ENCODE results near the gene AARS1.
"Not testable (repeated sequence)": the region's sequence is repeated elsewhere in the genome, so short reads cannot be mapped to it uniquely, and the experiment has no call there.

Gene AARS1

DNA sequence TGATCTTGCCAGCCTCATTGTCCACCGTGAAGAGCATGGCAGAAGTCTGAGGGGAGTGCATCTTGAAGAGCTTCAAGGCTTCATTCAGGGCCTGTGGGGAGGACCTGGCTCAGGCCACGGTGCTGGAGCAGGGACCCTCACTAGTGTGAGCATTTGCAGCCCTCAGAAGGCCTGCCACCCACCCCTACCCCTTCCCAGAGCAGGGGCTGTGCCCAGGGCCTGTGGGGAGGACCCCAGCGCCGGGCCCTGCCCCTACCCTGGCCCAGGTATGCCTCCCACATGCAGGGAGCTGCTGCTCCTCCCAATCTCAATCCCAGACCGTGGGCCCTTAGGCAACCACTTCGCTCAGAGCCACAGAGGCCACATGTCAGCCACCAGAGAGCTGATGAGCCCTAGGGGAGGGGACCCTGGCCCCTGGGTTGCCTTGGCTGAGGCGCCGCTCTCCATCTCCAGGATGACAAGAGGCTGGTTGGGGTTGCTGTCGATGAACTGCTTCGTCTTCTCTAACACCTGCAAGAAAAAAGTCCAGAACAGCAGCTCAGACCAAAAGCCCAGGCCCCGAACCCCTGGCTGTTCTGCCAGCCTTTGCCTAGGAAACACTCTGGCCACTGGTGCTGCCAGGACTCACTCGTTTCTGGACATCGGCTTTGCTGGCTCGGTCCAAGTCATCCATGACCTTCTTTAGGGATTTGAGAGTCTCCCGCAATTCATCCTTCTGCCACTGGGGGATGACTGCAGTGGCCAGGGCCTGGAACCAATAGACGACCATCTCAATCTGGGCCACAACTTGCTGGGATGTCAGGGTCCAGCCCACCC lies 35.8 kb downstream of the AARS1 start:
- DNase-seq: peak; percentile 67
- Mint-ChIP-seq H3K27me3 (ENCODE audit: low read depth, poor library complexity) (no peaks in the 10 kb centered on the region), H3K4me1 (peaks cover 13% of the 10 kb centered on the region), H3K4me3 (no peak overlapping the region), H3K9me3 (no peaks in the 10 kb centered on the region), H3K36me3 (ENCODE audit: low read depth) (peaks cover 31% of the 10 kb centered on the region), H3K27ac (peak overlapping the region; percentile 75)
- TF ChIP-seq, protein P1, sequence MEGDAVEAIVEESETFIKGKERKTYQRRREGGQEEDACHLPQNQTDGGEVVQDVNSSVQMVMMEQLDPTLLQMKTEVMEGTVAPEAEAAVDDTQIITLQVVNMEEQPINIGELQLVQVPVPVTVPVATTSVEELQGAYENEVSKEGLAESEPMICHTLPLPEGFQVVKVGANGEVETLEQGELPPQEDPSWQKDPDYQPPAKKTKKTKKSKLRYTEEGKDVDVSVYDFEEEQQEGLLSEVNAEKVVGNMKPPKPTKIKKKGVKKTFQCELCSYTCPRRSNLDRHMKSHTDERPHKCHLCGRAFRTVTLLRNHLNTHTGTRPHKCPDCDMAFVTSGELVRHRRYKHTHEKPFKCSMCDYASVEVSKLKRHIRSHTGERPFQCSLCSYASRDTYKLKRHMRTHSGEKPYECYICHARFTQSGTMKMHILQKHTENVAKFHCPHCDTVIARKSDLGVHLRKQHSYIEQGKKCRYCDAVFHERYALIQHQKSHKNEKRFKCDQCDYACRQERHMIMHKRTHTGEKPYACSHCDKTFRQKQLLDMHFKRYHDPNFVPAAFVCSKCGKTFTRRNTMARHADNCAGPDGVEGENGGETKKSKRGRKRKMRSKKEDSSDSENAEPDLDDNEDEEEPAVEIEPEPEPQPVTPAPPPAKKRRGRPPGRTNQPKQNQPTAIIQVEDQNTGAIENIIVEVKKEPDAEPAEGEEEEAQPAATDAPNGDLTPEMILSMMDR (IDR thresholded peaks at IDR 0.05): peak; percentile 55

DNA sequence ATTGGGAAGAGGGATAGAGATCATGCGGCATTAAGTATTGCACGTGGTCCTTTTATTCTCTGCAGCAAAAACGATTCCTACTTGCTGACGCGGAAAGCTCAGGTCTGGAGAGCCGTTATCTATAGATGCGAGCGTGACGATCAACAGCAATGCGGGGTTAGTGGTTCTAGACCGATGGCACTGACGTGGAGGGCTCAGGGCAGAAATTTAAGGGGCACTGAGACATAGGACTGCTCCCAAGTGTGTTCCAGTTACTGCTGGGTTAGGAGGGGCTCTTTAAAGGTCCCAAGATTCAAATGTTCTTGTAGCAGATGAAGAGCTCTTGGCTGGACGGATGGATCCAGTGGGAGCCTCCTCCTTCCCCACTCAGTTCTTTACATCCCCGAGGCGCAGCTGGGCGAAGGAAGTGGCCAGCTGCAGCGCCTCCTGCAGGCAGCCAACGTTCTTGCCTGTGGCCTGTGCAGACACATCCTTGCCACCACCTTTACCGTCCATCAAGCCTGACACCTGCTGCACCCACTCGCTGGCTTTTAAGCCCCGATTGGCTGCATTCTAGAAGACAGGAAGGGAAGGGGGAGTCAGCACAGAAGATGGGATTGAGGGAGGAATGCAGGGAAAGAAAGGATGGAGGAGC lies 36.8 kb downstream of the AARS1 start:
- TF ChIP-seq, protein P1 (IDR thresholded peaks at IDR 0.05): peak; percentile 31
- H3K27ac Mint-ChIP-seq: peak overlapping the region; percentile 68
- H3K9me3 Mint-ChIP-seq: no peaks in the 10 kb centered on the region
- H3K4me1 Mint-ChIP-seq: peaks cover 13% of the 10 kb centered on the region
- H3K27me3 Mint-ChIP-seq (ENCODE audit: low read depth, poor library complexity): no peaks in the 10 kb centered on the region
- H3K4me3 Mint-ChIP-seq: peak overlapping the region; percentile 87
- peaks cover 21% of the 10 kb centered on the region for H3K36me3 Mint-ChIP-seq (ENCODE audit: low read depth)
- DNase-seq: peak; percentile 41

DNA sequence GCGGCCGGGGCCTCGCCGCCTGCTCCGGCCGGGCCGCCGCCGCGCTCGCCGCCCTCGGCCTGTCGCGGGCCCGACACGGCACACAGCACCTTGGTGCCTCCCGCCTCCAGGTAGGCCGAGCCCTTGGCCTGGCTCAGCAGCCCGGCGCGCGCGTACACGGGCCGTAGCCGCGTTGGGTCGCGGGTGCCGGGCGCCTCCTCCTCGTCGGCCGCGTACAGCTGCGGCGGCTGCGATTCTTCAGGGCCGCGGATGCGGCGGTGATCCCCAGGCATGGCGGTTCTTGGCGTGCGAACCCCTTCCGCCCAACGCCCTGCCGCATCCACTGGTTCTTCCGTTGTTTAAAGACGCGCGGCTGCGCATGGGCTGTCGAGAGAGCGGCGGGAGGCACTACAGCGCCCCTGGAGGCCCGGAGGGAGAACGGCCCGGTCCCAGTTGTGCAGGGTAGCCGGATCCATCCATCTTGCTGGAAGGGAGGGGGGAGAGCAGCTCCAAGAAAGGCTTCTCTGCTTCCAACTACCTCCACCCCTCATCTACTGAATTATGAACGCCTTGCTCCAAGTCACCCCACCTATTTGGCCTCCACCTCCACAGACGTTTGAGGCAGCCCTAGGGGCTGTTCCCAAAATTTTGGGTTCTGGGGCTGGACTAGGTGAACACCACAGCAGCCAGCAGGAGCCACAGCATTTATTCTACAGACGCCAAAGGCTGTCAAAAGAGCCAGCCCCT lies 37.5 kb downstream of the AARS1 start, which contains the start of gene EXOSC6:
Gene EXOSC6 (minus strand): TSS at position 312 of the 726 bp plus-strand sequence. CDS start 40 bp downstream, at position 272.
- H3K4me3 Mint-ChIP-seq: peak within 1 kb of the TSS; percentile 87
- peaks cover 21% of the 10 kb centered on the region for H3K36me3 Mint-ChIP-seq (ENCODE audit: low read depth)
- no peaks in the 10 kb centered on the region for H3K9me3 Mint-ChIP-seq
- no peaks in the 10 kb centered on the region for H3K27me3 Mint-ChIP-seq (ENCODE audit: low read depth, poor library complexity)
- peak; percentile 92 for DNase-seq
- TF ChIP-seq, protein P1 (IDR thresholded peaks at IDR 0.05): peak; percentile 93
- peaks cover 13% of the 10 kb centered on the region for H3K4me1 Mint-ChIP-seq
- peak within 1 kb of the TSS; percentile 96 for H3K27ac Mint-ChIP-seq

DNA sequence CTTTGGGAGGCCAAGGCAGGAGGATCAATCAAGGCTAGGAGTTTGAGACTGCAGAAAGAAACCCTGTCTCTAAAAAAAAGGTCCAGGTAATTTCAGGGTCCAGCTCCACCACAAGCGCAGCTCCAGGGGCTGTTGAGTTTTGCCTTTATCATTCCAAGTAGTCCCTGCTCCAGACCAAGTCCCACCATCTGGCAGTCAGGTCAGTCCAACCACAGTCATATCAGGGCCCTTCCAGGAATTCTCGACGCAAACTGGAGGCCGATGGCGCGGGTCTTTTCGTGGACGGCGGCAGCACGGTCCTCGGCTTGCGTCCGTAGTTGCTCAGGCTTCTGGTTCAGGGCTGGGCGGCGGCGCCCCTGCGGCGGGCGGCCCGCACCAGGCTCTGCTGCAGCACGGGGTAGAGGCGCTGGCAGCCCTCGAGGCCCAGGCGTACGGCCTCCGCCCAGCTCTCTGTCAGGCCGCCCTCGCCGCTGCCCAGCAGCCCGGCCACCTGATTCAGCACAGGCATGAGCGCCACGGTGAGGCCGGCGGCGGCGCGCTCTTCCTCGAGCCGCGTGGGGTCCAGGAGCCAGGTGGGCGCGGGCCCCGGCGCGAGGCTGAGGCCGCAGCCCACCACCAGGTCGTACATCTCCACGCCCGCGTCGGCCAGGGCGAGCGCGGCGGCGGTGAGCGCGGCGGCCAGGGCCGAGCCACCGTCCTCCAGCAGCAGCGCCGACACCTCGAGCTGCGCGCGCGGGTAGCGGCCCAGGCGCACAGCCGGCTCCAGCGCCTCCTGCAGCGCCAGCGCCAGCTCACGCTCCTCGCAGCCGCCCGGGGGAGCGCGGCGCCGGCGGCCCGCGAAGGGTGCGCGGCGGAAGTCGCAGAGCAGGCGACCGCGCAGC lies 38.3 kb downstream of the AARS1 start:
- DNase-seq: peak; percentile 62
- peak overlapping the region; percentile 84 for H3K4me3 Mint-ChIP-seq

DNA sequence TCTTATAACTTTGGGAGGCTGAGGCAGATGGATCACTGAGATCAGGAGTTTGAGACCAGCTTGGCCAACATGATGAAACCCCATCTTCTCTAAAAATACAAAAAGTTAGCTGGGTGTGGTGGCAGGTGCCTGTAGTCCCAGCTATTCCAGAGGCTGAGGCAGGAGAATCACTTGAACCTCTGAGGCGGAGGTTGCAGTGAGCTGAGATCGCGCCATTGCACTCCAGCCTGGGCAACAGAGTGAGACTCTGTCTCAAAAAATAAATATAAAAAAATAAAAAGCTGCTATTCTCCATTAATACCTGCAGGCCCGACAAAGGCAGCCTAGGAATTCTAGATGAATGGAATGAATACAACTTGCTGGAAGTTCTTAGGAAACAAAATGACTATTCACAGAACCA lies 39.6 kb downstream of the AARS1 start:
- DNase-seq; H3K27me3 Mint-ChIP-seq (ENCODE audit: low read depth, poor library complexity); H3K9me3 Mint-ChIP-seq: not testable (repeated sequence)
- Mint-ChIP-seq H3K4me1 (peaks cover 13% of the 10 kb centered on the region), H3K36me3 (ENCODE audit: low read depth) (peaks cover 21% of the 10 kb centered on the region), H3K4me3 (peak overlapping the region; percentile 84), H3K27ac (peak overlapping the region; percentile 72)

More for the DNA sequence above, 38.3 kb downstream of the AARS1 start:
- no peaks in the 10 kb centered on the region for H3K9me3 Mint-ChIP-seq
- TF ChIP-seq, protein P1 (IDR thresholded peaks at IDR 0.05): no peak
- H3K27ac Mint-ChIP-seq: no peak overlapping the region
- H3K4me1 Mint-ChIP-seq: peaks cover 13% of the 10 kb centered on the region
- peaks cover 21% of the 10 kb centered on the region for H3K36me3 Mint-ChIP-seq (ENCODE audit: low read depth)
- H3K27me3 Mint-ChIP-seq (ENCODE audit: low read depth, poor library complexity): no peaks in the 10 kb centered on the region

DNA sequence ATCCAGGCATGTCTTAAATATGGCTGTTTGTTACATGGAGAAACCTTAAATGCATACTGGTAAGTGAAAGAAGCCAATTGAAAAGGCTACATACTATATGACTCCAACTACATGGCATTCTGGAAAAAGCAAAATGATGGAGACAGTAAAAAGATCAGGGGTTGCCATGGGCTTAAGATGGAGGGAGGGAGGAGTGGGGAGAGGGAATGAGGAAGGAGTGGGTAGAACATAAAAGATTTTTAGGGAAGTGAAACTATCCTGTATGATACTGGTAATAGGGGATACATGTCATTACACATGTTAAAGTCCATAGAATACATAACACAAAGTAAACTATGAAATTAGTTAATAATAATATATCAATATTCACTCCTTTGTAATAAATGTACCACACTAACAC lies 50.5 kb downstream of the AARS1 start:
- H3K4me3 Mint-ChIP-seq; H3K4me1 Mint-ChIP-seq; DNase-seq; H3K9me3 Mint-ChIP-seq; H3K27me3 Mint-ChIP-seq (ENCODE audit: low read depth, poor library complexity): not testable (repeated sequence)
- Mint-ChIP-seq H3K36me3 (ENCODE audit: low read depth) (peaks cover 23% of the 10 kb centered on the region), H3K27ac (peak overlapping the region; percentile 48)

DNA sequence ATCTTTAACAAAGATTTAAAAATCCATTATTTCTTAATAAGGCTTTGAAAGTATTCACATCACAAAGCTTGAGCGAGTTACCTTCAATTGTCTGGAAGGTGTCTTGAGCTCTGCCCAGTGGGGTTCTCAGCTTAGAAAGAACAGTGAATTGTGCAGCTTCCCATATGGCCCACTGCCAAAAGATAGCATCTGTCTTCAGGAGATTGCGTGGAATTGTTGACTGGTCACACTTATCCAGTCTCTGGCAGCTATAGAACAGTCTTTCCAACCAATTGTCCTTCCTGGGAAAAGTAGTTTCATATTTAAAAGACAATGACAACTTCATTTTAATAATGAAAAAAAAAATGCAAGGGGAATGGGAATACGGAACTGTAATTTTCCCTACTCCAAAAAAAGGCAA lies 57.5 kb downstream of the AARS1 start:
- H3K36me3 Mint-ChIP-seq (ENCODE audit: low read depth): peaks cover 21% of the 10 kb centered on the region
- not testable (repeated sequence) for H3K27me3 Mint-ChIP-seq (ENCODE audit: low read depth, poor library complexity); H3K27ac Mint-ChIP-seq; H3K4me1 Mint-ChIP-seq; H3K9me3 Mint-ChIP-seq; H3K4me3 Mint-ChIP-seq; DNase-seq

DNA sequence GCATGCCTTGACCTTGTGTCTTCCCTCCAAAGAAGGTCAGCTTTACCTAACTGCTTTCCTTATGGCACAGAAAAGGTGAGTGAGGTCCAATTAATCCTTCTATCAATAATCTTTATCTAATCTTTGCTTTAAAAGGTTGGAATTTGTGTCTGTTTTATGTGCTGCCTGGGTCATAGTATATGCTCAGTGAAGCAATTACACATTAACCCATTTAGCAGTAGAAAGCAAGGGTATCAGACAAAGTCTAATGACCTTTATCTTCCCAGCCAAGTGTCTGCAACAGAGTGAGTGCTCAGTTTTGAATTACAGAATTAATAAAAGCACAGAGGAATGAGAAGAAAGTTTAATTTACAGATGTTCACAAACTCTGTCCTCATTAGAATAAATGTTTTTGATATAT lies 63.3 kb downstream of the AARS1 start:
- H3K27me3 Mint-ChIP-seq (ENCODE audit: low read depth, poor library complexity); H3K9me3 Mint-ChIP-seq; H3K27ac Mint-ChIP-seq; H3K4me3 Mint-ChIP-seq; DNase-seq; H3K4me1 Mint-ChIP-seq: not testable (repeated sequence)
- H3K36me3 Mint-ChIP-seq (ENCODE audit: low read depth): peaks cover 29% of the 10 kb centered on the region

DNA sequence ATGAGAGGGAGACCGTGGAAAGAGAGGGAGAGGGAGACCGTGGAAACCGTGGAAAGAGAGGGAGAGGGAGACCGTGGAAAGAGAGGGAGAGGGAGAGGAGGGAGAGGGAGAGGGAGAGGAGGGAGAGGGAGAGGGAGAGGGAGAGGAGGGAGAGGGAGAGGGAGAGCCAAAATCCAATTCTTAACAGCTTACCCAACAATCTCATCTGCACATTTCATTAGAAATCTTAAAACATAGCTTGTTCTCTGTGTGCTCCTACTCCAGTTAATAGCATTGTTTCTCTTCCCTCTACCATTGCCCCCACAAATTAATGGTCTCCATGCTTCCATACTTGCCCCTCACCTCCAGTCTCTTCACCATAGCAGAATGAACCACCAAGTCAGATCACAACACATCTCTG lies 63.9 kb downstream of the AARS1 start:
- H3K9me3 Mint-ChIP-seq, H3K27ac Mint-ChIP-seq, H3K4me3 Mint-ChIP-seq: not testable (repeated sequence)

More for the DNA sequence above, 63.9 kb downstream of the AARS1 start:
- H3K4me1 Mint-ChIP-seq; DNase-seq; H3K27me3 Mint-ChIP-seq (ENCODE audit: low read depth, poor library complexity): not testable (repeated sequence)
- H3K36me3 Mint-ChIP-seq (ENCODE audit: low read depth): peaks cover 27% of the 10 kb centered on the region
